Stimulated activated CD4-positive, alpha-beta T cell treated with anti-CD3 and anti-CD28 coated beads, Interleukin-4, amount 100 ng/mL, for 24 hours (primary cell): ENCODE results near the gene ANGPTL8.

Source experiments
- DNase-seq: peaks from one replicate; pipeline ENCODE4 v3.0.0-alpha.2; 2020

The ANGPTL8 gene

GRCh38 chr19:11264452-11265176 lies 25.2 kb downstream of the ANGPTL8 start:
- no peak for DNase-seq

- no peak for DNase-seq
These were observed 25.9 kb downstream of the ANGPTL8 start for GRCh38 chr19:11265177-11265784.

- DNase-seq = no peak
These were observed 26.4 kb downstream of the ANGPTL8 start for GRCh38 chr19:11265785-11266236.

- no peak for DNase-seq
These were observed 28.1 kb downstream of the ANGPTL8 start for GRCh38 chr19:11267316-11268085.

GRCh38 chr19:11268783-11269267 lies 29.4 kb downstream of the ANGPTL8 start:
- DNase-seq = no peak

- no peak for DNase-seq
These were observed 30.0 kb downstream of the ANGPTL8 start for GRCh38 chr19:11269408-11269807.

DNA sequence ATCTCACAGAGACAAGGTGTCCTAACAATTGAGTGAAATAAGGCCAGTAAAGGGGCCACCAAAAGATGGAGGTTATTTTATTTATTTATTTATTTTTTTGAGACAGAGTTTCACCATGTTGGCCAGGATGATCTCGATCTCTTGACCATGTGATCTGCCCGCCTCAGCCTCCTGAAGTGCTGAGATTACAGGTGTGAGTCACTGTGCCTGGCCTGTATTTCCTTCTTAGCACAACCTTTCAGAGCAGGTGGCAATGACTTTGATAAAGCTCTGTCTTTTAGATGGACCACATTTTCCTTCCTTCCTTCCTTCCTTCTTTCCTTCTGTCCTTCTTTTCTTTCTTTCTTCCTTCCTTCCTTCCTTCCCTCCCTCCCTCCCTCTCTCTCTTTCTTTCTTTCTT lies 33.9 kb downstream of the ANGPTL8 start:
- no peak for DNase-seq

GRCh38 chr19:11273989-11274388 lies 34.6 kb downstream of the ANGPTL8 start:
- no peak for DNase-seq

- no peak for DNase-seq
These were observed 35.2 kb downstream of the ANGPTL8 start for GRCh38 chr19:11274533-11275086.

- DNase-seq = no peak
These were observed 39.3 kb downstream of the ANGPTL8 start for GRCh38 chr19:11278670-11279069.

DNA sequence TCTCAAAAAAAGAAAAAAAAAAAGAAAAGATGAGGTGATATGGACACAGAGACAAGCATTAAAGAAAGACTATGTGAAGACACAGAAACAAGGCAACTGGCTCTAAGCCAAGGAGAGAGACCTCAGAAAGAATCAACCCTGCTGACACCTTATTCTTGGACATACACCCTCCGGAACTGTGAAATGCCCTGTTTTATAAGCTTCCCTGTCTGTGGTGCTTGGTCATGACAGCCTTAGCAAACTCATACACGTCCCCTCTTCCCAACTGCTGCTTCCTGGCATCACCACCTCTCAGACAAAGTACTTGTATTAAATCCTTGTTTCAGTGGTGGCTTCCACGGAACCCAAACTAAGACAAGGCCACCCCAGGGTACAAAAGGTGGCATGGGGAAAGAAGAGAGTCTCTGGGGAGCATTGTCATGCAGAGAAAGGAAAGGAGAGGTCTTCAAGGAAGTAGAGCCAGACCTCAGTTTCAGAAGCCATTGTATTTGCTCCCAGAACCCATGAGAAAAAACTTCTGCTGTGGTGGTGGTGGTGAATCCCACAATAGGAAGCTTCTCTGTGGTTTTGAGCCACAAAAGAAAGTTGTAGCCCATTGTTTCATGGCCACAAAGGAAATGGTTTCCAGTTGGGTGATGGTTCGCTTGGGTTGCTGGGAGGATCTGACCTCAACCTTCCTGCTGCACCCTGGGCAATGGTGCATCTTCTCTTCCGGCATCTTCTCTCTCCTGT lies 40.3 kb downstream of the ANGPTL8 start:
- DNase-seq = peak; percentile 27

DNA sequence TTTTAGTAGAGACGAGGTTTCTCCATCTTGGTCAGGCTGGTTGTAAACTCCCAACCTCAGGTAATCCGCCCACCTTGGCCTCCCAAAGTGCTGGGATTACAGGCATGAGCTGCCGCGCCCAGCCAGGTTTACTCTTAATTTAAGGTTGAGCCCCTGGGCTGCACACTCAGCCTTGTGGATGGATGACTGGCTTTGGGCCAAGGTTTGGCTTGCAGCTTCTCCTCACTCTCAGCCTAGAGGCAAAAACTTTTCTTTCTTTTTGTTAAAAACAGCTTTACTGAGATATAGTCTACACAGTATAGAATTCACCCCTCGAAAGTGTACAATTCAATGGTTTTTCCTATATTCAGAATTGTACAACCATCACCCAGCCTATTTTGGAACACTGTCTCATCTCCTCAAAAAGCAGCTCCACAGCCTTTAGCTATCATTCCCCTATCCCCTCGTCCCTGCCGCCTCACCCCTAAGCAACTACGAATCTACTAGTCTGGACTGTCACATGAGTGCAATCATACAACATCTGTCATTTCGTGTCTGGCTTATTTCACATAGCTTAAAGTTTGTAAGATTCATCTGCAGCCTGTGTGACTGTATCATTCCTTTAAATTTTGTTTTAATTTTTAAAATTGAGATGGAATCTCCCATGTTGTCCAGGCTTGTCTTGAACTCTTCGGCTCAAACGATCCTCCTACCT lies 42.1 kb downstream of the ANGPTL8 start:
- no peak for DNase-seq

GRCh38 chr19:11284515-11284914 lies 45.1 kb downstream of the ANGPTL8 start:
- DNase-seq = no peak

DNA sequence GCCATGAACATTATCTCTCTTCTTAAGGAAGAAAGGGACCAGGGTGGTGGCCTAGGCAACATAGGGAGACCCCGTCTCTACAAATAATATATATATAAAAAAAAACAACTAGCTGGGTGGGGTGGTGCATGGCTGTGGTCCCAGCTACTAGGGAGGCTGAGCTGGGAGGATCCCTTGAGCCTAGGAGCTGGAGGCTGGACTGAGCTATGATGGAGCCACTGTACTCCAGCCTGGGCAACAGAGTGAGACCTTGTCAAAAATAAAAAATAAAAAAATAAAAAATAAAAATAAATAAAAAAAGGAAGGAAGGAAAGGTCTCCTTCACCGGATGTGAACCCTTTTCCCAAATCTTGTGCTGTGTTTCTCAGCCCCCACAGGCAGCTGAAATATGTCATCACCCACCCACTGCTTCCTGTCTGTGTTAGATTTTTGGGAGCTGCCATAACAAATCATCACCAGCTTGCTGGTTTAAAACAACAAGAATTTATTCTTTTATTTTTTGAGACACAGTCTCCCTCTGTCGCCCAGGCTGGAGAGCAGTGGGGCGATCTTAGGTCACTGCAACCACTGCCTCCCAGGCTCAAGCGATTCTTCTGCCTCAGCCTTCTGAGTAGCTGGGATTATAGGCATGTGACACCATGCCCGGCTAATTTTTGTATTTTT lies 47.0 kb downstream of the ANGPTL8 start:
- no peak for DNase-seq

DNA sequence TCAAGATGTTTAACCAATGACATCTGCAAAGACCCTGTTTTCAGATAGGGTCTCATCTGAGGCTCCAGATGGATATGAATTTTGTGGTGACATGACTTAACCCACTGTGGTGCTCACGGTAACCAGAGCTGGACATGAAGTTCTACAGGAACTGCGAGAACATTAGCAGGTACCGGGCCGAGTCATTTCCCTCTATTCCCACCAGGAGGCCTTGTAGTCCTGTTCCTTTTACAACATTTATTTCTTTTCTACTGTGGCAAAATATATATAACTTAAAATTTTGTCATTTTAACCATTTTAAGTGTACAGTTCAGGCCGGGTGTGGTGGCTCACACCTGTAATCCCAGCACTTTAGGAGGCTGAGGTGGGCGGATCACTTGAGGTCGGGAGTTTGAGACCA lies 48.9 kb downstream of the ANGPTL8 start:
- DNase-seq = no peak

GRCh38 chr19:11290256-11290655 lies 50.8 kb downstream of the ANGPTL8 start:
- no peak for DNase-seq

GRCh38 chr19:11291415-11291814 lies 52.0 kb downstream of the ANGPTL8 start:
- no peak for DNase-seq
